HG02798 (cell line): ENCODE measurements around the gene SLC16A7.

Source experiments
- ATAC-seq: cut with Tn5 transposase; IDR thresholded peaks from one replicate; pipeline ENCODE4 v1.9.1; 2021; ENCODE audit warnings: mild to moderate bottlenecking; ENCODE audit not compliant: unreplicated experiment, poor library complexity

SLC16A7 gene

GRCh38 chr12:59619461-59620240 lies 23.8 kb downstream of the SLC16A7 start:
- peak; percentile 38 for ATAC-seq

GRCh38 chr12:59620326-59620725 lies 24.5 kb downstream of the SLC16A7 start:
- peak; percentile 32 for ATAC-seq

- ATAC-seq, result no peak
Measured at GRCh38 chr12:59624732-59625460, 29.1 kb downstream of the SLC16A7 start.

DNA sequence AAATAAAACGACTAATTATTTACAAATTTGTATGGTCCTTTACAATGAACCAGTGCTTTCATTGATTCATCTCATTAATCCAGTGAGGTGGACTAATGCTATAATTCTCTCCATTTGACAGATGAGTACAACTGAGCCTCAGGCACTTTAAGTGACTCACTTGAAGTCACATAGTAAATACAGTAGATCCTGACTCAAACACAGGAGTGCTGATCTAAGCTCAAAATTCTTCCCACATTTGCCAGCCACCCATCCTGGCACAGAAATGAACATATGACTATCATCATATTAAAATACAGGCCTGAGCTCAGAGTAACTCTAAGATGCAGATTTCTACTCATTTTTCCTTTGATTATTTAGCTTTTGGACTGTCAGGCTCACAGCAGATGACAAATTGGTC lies 30.6 kb downstream of the SLC16A7 start:
- no peak for ATAC-seq

DNA sequence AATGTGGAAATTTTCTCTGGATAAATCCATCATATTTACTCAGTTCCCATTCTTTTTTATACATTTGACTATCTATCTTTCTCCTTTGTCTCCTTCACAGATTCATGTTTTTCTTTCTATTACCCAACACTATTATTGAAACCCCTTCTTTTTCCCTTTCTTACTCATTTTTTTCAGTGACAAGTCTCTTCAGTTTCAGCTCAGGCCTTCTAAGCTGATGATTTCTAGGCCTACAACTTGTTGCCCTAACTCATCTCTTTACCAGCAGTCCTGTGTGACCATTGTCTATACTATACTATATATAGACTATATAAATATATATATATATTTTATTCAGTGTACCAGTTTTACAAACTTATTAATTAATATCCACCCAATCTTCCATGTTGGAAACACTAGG lies 31.8 kb downstream of the SLC16A7 start:
- no peak for ATAC-seq

DNA sequence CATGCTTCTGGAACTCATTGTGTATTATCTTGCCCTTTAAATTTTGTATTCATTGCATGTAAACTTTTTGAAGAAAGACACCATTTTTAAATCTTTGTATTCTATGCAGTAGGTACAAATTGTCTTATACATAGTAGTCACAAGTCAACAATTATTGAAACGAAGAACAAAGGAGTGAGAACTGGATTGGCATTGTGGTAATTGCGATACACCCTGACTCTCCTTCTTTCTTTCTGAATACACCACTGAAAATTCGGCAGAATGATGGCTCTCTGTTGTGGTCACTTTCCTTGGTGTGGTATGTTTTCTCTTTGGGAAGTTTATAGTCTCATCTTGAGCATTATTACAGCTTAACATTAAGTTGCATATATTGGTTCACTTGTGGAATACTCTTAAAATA lies 34.1 kb downstream of the SLC16A7 start:
- ATAC-seq, result no peak

DNA sequence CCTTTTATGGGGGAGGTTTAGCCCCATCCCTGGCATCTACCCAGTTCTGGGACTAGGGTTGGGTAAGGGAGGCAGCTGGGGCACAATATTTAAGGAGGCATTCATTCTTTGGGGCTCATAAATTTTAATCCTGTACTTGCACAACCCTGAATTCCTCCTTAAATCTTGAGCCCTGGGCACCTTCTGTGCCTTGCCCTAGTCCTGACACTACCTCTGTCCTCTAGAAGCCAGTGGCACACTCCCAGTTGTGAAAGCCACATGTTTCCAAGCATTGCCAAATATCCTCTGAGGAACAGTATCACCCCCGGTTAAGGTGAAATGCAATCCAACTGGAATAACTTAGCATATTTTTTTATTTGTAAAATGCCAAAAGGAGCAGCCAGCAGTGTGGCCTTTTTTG lies 36.6 kb downstream of the SLC16A7 start:
- ATAC-seq, result no peak

DNA sequence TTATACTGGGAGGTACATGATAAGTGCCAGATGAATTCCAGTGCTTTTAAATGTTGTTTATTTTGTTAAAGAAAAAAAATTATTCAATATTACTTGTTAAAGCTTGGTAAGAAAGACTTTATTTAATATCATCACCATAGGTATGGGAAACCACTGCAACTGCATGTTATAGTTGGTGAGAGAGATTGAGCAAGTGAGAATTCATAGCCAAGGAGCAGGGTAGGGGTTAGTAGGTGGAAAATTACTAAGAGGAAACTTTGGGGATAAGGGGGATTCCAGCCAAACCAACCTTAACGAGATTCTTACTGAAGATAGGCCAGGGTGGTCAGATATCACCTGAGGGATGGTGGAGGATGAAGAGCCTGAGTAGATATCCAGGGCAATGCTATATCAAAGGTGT lies 38.4 kb downstream of the SLC16A7 start:
- no peak for ATAC-seq

DNA sequence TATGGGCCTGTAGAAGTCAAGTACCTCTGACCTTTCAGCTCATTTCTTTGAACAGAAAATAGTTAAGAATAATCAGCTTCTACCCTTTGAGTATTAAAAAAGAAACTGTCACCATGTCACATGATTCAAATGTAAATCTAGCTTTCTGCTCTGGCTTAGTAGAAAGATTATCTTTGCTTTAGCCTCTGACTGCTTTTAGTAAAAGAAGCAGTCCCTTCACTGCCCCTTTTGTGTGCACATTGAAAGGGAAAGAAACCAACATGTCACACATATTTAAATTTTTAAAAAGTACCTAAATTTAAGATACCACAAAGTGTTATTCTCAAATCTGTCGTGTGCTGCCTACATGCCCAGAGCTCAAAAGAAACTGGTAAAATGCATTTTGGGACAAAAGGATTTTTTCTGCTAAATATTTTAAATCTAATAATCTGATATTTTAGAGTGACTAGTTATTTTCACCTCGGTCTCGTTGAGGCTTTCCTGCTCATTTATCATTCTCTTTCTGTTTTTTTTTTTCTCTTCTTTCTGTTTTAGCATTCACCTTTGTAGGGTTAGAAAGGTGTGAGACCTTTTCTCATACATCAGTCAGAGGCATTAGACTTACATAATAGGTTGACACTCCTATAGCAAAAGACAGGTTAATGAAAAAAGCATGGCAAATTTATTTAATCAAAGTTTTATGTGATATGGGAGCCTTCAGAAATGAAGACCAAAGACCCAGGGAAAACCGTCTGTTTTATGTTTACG lies 41.3 kb downstream of the SLC16A7 start:
- peak; percentile 81 for ATAC-seq

- peak; percentile 13 for ATAC-seq
Measured at GRCh38 chr12:59637692-59638070, 41.9 kb downstream of the SLC16A7 start.

GRCh38 chr12:59643550-59643949 lies 47.7 kb downstream of the SLC16A7 start:
- no peak for ATAC-seq

DNA sequence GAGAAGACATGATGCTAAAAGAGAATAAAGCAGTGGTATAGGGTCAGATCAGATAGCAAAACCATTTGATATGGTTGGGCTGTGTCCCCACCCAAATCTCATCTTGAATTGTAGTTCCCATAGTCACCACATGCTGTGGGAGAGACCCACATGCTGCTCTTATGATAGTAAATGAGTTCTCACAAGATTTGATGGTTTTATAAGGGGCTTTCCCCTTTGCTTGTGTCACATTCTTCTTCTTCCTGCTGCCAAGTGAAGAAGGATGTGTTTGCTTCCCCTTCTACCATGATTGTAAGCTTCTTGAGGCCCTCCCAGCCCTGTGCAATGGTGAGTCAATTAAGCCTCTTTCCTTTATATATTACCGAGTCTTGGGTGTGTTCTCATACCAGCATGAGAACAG lies 49.4 kb downstream of the SLC16A7 start:
- no peak for ATAC-seq

GRCh38 chr12:59646636-59647035 lies 50.8 kb downstream of the SLC16A7 start:
- ATAC-seq, result no peak

DNA sequence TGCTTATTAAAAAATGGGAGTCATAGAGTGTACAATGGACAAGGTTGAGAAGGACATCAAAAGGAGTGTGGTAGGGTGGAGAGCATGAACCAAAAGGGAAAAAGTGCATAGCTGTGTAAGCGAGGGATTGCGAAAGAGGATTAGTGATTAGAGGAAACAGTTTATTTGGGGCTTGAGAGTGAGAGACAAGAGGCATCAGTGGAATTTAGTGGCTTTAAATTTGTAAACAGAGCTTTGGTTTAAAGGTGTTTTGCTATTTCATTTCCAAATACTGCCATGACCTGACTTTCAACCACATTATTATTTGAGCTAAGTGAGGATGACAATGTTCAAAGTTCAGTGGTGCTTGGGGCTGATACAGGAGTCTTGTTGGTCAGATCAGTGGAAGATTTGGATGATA lies 53.4 kb downstream of the SLC16A7 start:
- no peak for ATAC-seq

DNA sequence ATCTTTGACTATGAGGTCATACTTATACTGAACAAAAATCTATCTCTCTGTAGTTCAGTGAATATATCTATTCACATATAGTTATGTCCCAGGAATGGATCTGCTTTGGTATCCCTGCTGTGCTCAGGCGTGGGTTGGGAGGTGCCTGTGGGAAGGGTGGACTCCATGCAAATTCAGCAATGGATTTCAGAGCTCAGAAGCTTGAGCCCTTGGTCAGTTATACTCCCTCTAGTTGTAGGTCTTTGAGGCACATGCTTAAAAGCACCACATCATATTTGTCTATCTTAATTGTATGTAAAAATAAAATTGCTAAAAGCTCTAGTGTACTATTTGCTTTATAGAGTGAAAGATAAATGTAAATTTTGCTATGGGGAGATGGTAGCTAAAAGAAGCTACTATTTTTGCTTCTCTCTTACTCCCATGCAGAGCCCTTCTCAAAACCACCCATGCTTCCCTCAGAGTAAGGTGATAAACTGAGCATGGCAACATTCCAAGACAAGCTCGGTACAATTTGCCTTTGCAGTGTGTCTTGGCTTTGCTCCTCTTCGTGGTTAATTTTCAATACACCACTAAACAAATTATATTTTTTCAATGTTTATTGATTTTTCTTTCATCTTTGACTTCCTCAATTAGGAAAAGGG lies 54.9 kb downstream of the SLC16A7 start:
- no peak for ATAC-seq

DNA sequence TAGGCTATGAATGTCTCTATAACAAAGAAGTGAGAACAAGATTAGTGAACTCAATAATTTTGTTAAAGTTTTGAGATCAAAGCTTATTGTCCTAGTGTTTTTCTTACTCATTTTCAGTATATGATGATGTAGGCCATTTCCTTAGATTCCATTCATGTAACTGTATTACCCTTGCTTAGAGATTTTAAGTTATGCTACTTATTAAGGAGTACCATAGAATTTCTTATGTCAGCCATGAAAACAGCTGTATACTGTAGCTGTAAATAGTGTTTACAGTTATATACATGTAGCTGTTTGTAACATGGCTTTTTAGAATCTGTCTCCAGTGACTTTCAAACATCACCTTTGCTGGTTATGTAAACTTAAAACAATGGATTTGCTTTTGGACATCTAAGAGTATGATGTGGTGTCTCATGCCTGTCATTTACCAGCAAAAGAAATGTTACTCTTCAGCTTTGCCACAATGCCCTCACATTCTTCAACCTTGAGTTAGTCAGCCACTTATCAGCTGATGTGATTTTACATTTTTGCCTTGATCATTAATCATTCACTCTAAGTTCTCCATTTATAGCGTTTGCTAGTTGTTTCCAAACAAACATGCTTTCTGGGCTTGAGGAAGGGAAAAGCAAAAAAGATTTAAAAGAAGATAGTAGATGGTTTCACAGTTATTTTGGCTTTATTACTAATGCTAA lies 55.5 kb downstream of the SLC16A7 start:
- ATAC-seq, result no peak

GRCh38 chr12:59652130-59652529 lies 56.3 kb downstream of the SLC16A7 start:
- no peak for ATAC-seq

- ATAC-seq, result no peak
Measured at GRCh38 chr12:59654061-59654460, 58.2 kb downstream of the SLC16A7 start.

DNA sequence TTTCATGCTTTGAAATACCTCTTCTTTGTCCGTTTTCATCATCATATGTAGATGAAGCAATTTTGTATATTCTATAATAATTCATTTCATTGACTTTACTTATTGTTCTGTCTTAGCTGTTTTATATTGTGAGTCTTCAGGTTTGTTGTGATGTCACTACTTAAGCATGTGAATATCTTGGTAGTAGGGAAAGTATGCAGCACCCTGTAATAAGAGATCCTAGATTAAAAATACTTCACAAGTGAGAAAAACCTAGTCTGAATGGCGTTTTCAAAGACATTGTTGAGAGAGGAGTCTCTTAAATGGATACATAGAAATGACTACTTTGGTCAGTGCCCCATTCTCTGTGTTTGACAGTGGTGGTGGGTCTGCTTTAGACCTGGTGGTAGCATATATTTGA lies 61.4 kb downstream of the SLC16A7 start:
- no peak for ATAC-seq

GRCh38 chr12:59657711-59658110 lies 61.9 kb downstream of the SLC16A7 start:
- ATAC-seq, result no peak
